GM21717 (cell line): Measurements from ENCODE around the gene ZNRF3.
"Not testable (repeated sequence)": the region's sequence is repeated elsewhere in the genome, so short reads cannot be mapped to it uniquely, and the experiment has no call there.

Experiments
- ATAC-seq: cut with Tn5 transposase; IDR thresholded peaks from one replicate; pipeline ENCODE4 v1.9.1; 2021; ENCODE audit warnings: mild to moderate bottlenecking, moderate library complexity; ENCODE audit not compliant: unreplicated experiment

Gene ZNRF3

DNA sequence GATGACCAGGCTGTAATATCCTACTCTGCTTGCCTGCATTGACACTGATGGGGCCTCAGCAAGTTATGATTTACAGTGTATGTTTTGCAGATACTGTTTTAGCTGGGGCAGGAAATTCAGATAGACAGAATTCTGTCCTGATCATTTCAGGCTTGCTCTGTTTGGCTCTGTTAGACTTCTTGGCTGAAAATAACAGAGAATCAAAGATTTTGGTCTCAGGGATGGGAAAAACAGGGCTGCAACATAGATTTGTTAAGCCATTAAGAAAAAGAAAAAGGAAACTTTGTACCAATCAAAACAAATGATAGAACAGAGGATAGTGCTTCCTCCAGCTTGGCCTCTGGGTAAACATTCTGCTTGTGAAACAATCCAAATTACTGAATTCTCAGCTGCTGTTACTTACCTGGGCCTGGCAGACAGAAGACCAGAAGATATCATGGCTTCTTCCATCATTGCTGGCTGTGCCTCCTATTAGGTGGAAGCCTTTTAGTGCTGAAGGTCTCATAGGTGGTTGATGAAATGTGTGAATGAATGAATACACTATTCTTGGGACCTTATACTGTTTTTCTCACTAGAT, 22.0 kb downstream of the ZNRF3 start:
- no peak for ATAC-seq

DNA sequence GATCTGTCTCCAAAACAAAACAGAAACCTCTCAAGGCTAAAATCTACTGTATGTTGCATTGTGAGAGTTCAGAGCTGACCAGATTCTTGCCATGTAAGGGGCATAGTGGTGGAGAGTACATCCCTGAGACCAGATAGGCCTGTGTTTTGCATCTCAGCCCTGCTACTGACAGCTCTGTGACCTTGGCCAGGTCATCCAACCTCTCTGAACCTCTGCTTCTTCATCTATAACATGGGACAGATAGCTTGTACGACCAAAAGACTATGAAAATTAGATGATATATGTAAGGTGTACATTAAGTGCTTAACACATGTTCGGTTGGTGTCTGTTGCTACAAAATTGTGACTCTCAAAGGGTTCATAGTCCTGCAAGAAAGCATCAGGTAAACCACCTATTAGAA, 22.9 kb downstream of the ZNRF3 start:
- ATAC-seq: no peak

DNA sequence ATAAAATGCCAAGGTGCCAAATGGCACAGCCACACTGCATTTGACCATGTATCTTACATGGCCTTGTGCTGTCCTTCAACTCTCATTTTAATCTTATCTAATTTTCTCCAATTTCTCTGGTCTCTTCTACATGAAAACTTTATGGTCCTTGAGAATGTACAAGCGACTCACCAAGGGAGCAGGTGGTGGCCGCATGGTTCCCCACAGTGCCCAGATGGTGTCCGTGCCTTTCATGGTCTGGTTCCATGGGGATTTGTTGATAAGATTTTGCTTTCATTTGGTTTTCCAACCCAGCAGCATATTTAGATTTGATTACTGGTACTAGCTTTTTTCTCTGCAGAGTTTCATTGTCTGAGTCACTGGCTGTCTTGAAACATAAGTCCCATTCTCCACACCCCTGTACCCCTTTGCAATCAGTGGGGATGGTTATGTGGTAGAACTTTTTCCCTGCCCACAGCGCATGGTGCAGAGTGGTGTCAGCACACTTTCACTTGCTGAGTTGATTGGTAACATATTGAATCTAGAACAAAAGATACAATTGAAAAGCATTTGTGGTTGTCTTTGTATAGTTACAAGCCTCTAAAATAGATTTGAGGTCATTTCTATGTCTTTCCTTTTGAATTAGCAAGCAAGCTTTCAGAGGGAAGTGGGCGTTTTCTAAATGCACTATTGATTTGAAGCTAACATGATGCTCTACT, 24.1 kb downstream of the ZNRF3 start:
- ATAC-seq: peak; percentile 76

DNA sequence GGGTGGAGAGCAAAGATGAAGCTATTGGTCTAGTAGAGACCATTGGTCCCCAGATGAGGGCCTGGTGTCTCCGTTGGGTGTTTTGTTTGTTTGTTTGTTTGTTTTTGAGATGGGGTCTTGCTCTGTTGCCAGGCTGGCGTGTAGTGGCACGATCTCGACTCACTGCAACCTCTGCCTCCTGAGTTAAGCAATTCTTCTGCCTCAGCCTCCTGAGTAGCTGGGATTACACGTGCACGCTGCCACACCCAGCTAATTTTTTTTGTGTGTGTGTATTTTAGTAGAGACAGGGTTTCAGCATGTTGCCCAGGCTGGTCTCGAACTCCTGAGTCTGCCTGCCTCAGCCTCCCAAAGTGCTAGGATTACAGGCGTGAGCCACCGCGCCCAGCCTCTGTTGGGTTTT, 25.4 kb downstream of the ZNRF3 start:
- not testable (repeated sequence) for ATAC-seq

DNA sequence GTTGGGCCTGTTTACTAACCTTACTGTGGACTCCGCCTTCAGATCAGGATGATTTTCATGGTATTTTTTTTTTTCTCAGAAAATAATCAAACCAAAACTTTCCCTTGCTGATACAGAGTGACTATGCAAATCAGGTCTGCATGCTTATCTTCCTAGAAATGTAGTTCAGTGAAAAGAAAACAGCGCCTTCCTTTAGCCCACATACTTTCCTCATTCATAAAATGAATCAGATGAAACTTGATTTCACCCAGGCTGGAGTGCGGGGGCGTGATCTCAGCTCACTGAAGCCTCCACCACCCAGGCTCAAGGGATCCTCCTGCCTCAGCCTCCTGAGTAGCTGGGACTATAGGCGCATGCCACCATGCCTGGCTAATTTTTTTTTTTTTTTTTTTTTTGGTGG, 26.0 kb downstream of the ZNRF3 start:
- no peak for ATAC-seq

DNA sequence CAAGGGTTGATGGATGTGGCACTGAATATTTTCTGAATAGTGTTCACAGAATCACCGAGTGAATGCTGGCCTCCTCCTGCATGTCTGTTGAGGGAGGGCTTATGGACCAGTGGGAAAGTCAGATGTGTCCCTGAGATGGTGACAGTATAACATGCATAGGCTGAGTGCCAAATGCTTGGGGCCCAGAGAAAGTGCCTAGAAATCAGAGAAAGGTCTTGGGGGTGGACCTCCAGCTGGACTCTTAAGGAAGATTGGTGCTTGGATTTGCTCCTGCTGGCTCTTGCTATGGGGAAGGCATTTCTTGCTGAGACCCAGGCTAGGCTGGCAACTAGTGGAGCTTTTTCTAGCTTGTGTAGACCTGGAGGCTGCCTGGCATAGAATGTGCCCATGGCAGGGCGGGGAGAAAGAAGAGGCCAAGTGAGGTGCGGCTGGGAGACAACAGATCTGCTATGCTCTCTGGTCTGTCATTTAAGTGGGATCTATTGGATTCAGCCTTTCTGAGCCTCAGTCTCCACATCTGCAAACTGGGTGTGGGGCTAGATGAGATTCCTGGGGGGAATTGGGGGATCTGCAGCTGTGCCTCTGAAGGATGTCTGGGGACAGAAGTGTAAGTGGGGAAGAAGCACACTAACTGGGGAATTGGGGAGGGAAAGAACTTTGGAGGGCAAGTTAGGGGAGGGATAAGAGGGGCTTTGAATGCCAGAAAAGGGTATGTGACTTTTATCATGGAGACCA, 27.4 kb downstream of the ZNRF3 start:
- ATAC-seq: no peak

DNA sequence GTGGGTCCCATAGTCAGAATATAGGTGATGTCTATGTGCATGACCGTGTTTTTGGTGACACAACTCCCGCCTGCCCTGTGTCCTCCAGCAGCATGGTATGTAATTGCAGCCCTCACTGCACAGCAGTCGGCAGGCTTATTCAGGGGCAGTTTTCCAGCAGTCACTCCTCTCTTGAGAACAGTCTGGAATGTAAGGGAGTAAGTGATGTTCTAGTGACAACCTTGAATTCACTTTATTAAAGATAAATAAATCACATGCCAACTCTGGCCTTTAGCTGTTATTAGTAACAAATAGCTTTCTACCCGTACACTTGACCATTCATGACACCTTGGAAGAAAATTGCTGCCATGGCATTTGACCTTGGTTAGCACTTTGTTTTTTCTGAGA, 27.9 kb downstream of the ZNRF3 start:
- no peak for ATAC-seq

DNA sequence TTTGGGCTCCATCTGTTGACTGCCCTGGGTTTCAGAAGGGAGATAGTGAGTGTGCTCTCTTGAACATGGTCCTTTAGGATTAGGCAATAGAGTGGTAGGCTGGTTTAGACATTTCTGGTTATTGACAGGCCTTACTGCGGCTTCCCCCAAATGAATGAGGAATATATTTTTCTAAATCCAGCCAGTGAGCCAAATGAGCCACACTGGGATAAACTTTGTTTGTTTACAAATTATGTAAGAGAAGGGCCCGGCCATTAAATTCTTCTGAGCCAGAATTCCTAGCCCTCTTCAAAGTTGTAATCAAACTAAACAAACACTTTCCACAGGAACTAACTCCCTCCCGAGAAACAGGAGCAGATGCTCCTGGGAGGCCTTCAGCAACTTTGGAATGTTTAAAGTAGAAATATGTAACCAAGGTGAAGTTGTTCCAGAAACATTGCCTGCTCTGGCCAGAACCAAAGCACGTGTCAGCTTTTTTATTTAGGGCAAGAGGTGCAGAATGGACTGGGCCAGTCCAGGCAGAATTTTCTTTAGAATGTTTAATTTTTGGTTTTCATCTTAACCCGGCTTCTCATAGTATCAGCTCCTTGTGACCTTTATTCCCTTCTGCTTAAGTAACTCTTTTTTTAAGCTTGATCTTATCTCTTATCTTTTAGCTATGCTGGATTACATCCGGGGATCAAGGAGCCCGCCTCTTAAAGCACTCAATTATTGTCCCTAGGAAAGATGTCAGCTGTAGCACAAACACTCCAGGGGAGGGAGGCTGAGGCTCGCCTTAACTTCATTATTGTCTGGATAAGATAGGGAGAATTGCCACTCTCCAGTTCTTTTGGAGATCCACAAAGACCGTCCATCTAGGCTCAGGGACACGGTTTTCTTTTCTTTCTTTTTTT, 28.7 kb downstream of the ZNRF3 start:
- no peak for ATAC-seq

DNA sequence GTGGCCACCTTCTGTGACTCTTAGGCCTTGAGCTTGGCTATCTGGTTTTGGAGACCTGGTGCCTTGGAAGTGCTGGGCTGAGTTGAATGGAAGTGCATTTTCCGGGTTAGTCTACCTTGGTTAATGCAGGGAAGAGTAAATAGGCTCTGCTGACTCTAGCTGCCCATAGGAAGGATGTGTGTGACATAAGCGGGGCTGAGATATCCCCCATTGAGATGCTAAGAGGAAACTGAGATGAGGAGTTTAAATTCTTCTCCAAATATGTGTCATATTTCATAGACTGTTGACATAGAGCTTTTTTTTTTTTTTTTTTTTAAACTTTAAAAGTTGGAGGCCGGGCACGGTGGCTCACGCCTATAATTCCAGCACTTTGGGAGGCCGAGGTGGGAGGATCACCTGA, 30.8 kb downstream of the ZNRF3 start:
- no peak for ATAC-seq

DNA sequence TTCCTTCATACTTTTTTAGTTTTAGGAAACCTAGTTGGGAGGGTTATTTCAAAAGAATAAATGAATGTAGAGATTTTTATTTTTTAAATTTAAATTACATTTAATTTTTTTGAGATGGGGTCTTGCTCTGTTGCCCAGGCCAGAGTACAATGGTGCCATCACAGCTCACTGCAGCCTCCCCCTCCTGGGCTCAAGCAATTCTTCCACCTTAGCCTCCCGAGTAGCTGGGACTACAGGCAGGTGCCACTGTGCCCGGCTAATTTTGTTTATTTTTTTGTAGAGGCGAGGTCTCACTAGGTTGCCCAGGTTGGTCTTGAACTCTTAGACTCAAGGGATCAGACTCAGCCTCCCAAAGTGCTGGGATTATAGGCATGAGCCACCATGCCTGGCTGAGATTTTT, 32.6 kb downstream of the ZNRF3 start:
- ATAC-seq: no peak

DNA sequence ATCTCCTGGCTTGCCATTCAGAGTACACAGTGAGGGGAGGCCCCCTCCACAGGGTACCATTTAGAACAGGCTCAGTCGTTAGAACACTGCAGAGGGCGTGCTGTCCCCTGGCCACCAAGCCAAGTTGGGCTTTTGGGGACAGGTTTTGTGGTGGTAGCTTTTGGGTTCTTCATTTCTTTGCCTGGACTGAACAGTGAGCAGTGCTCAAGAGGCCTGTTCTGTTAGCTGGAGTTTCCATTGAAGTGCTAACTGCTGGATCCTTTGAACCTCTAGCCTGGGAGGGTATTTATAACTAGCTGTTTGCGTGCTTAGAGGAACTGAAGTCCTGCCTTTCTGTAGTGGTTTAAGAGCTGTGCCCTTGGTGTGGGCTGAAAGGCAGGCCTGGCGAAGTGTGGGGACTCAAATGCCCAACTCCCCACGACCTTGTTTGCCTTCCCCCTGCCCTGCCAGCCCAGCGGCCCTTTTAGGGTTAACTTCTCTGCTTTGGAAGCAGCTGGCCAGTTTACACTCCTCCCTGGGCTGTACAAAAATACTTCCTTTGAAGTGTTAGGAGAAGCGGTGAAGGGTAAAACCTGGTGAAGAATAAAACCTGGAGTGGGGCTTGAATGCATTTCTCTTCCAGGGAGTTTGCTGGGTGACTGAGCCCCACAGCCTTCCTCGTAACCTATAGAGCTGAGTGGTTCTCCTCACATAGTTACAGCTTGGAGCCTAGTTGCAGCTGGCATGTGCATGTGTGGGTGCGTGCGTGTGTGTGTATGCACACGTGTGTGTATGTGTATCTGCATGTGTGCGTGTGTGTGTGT, 34.6 kb downstream of the ZNRF3 start:
- no peak for ATAC-seq

DNA sequence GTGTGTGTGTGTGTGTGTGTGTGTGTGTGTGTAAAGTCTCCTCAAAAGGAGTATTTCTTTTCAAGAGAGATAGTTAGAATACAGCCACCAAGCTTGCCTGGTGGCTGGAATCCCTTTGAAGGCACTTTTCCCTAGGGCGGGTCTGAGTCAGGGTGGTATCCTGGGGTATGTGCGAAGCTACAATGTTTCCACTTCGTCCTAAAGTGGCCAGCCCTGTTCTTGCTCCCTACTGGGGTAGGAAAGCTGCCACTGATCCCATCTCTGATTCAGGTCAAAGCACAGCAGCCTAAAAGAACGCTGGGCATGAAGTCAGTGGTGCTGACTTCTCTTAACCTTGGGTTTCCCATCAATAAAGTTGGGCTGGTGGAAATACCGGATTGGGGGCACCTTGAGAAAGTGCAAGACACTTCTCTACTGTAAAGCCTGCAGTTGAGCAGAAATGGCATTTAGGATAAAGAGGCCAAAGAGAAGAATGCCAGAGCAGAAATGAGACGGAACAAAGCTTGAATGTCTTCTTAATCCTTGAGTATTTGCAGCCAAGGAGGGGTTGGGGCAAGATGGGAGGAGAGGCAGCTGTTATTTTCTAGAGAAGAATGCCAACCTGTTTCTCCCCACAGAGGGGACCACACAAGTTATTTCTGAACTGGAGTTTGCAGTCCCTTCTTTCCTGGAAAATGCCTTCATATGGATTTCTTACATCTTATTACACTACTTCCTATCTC, 35.3 kb downstream of the ZNRF3 start:
- no peak for ATAC-seq

DNA sequence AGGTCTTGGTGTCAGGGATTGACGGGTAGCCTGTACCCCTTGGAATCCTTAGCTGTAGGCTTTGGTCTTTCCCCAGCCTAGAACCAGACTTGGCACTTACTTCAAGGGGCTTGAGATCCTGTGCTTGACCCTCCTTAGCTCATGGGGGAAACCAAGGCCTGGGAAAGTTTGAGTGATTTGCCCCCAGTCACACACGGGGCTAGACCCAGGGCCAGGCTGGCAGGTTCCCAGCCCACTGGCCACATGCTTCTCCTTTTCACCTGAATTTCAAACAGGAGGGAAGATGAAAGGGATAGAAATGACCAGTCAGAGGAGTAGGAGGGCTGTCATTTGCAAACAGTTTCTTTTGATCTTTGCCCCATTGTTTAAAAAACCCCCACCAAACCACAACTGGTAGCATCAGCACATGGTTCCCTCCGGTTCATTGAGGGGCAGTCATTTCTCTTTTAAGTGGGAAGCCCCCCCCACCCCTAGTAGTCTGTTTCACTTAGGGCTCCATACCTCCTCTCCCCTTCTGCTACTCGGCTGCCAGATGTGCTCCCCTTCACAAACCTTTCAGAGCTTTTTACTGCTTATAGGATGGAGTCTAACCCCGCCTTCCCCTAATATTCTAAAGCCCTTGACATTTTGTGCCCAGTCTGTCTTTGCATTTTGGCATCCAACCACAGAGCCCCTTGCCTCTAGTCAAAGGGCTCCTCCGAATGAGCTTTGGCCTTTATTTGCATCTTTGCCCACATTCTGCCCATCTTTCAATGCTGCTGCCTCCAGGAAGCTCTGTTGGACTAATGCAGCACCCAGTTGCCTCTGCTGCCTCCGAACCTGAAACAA, 37.6 kb downstream of the ZNRF3 start:
- no peak for ATAC-seq

DNA sequence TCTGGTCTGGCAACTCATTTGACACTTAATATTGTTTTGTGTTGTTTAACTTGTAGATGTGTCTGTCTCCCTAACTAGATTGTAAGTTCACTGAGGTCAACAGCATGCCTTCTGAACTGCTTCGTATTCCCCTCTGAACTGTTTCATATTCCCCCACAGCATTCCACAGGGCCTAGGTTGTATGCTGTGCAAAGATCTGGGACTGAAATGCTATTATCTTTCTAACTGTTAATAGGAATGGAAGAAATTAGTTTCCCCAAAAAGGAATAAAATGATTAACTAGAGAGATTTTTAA, 38.2 kb downstream of the ZNRF3 start:
- ATAC-seq: no peak

DNA sequence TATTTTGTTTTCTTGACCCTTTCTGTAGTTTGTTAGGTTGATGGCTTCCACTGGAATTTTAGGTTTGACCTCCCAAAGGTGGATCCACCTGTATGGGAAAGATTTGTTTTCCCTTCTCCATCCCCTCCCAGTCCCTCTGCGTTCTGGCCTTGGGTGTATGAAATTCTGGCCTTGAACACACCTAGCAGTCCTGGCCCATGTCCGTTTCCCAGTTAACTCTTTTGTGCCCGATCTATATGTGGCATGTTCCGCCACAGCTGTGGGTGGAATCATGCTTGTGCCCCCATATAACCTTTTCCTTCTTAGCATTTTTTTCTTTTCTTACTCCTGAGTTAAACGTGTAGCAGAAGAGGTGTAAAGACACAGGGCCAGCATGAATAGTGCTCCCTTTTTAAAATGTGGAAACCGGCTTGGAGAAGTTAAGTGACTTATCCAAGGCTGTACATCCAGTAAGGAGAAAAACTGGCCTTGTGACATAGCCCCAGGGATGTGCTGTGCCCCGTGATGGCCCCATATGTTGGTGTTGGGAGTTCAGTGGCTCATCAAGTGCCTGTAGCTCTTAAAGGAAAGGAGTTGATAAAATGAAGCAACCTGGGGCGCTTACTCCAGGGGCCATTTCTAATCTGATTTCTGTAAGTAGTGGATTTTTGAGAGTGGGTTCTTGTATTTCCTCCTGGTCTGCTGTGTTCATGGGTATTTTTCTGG, 39.3 kb downstream of the ZNRF3 start:
- no peak for ATAC-seq

DNA sequence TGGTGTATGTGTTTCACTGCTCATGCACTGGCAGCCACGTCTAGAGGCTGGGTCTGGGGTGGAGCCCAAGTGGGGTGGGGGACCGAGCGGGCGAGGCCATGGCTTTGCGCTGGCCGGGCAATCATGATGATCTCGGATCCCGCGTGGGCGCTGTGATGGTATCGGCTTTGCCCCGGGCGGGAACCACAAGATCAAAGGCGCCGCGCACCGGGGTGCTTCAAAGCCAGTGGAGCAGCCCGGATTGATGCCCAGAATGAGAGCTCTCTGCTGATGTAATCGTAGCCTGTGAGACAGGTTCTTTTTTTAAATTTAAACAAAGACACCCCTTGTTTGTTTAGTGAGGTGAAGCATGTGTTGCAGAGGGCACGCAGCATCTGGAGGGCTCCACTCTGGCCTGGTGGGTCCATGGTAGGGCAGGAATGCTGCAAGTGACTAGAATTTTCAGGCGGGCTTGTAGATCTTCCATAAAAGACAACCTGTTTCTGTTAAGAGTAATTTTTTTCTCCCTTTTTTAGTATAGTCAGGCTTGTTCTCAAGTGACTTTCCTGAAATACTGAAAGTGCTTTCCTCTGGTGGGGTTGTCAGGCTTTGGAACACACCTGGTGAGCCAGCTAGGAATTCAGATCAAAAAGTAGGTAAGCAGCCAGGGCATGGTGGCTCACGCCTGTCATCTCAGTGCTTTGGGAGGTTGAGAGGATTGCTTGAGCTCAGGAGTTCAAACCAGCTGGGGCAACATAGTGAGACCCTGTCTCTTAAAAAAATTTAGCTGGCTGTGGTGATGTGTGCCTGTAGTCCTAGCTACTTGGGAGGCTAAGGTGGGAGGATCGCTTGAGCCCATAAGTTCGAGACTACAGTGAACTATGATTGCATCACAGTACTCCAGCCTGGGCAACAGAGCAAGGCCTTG, 40.7 kb downstream of the ZNRF3 start:
- no peak for ATAC-seq

DNA sequence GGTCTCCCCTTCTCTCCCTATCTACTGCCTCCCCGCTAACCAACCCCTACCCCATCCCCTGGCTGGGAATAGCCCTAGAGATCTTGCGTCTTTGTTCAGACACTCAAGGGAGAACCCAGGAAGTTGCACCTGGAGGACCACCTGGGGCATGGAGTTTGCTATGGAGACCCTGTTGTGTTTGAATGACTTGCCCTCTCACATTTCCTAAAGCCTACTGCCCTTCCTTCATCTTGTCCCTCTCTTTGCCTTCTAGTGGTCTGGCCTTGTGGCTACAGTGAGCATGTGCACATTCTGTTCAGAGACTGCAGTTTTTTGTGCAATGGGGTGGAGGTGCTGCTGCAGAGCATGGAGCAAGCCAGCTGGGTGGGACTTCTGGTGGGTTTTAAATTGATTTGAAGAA, 42.5 kb downstream of the ZNRF3 start:
- ATAC-seq: no peak

DNA sequence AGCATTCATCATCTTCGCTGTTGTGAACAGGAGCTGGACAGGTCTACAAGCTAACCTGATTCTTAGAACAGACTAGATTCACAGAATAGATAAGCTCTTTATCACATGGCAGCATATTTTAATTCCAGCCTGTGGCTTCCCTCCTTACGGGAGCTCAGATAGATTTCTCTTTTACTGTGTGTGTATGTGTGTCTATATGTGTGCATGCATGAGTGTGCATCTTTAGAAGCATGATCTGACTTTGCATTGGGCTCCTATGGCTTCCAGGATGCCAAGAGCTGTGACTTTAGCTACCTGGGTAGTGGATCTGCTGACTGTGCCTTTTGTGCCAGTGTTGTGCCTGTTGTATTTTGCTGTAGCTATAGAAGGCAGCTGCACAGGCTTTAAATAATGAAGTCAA, 44.3 kb downstream of the ZNRF3 start:
- no peak for ATAC-seq
